ENCODE results near the gene MYO1A.

The MYO1A gene

GRCh38 chr12:57044468-57044867 is 5.5 kb downstream of the MYO1A start:
- Histone ChIP-seq H3K9me3 (ENCODE audit: control insufficient read depth, insufficient read depth, low read depth, low read length) (no peaks in the 10 kb centered on the region), H3K4me3 (ENCODE audit: low read depth, low read length) (no peak overlapping the region), H3K36me3 (ENCODE audit: control insufficient read depth in 2 of 2, insufficient read depth in 1 of 2, low read length in 2 of 2) (no peaks in the 10 kb centered on the region), H3K27ac (ENCODE audit: extremely low read depth, low read depth, low read length) (no peak overlapping the region), H3K4me1 (ENCODE audit: control insufficient read depth, insufficient read depth, low read length) (no peaks in the 10 kb centered on the region)
- ChIA-PET POLR2A (no interaction called here), CTCF (interaction anchor here (0.7 kb wide), 1 partner anchor 14 kb away, joined by 3 read pairs; no protein-coding TSS in a partner anchor)
- TF ChIP-seq ZNF571 (tag by site-specific recombination; IDR thresholded peaks at IDR 0.05) (no peak), ZNF148 (tag by site-specific recombination; IDR thresholded peaks at IDR 0.05; ENCODE audit: borderline replicate concordance) (no peak), ZEB2 (tag by site-specific recombination; IDR thresholded peaks at IDR 0.05) (no peak), ZNF558 (tag by site-specific recombination; IDR thresholded peaks at IDR 0.05) (no peak), ZNF274 (IDR thresholded peaks at IDR 0.05; ENCODE audit: low read length) (no peak), ZNF274 (tag by site-specific recombination; IDR thresholded peaks at IDR 0.05; ENCODE audit: borderline replicate concordance) (no peak), GLIS2 (tag by site-specific recombination; IDR thresholded peaks at IDR 0.05) (no peak), ZNF121 (tag by site-specific recombination; IDR thresholded peaks at IDR 0.05) (no peak), ZSCAN5A (tag by site-specific recombination; IDR thresholded peaks at IDR 0.05) (no peak), ZXDB (tag by site-specific recombination; IDR thresholded peaks at IDR 0.05) (no peak), KLF1 (tag by site-specific recombination; IDR thresholded peaks at IDR 0.05) (no peak), ZNF600 (tag by site-specific recombination; IDR thresholded peaks at IDR 0.05) (no peak), ZNF580 (tag by site-specific recombination; IDR thresholded peaks at IDR 0.05) (no peak), KLF16 (tag by site-specific recombination; IDR thresholded peaks at IDR 0.05) (no peak), WT1 (tag by site-specific recombination; IDR thresholded peaks at IDR 0.05) (no peak), YY1 (tag by site-specific recombination; IDR thresholded peaks at IDR 0.05) (no peak), ZNF510 (tag by site-specific recombination; IDR thresholded peaks at IDR 0.05; ENCODE audit: insufficient replicate concordance) (no peak), ZNF621 (tag by site-specific recombination; IDR thresholded peaks at IDR 0.05) (no peak), ZNF830 (tag by site-specific recombination; IDR thresholded peaks at IDR 0.05; ENCODE audit: low read depth) (no peak)

GRCh38 chr12:57042695-57043094 is 7.2 kb downstream of the MYO1A start:
- Histone ChIP-seq H3K27ac (ENCODE audit: extremely low read depth, low read depth, low read length) (no peak overlapping the region), H3K4me1 (ENCODE audit: control insufficient read depth, insufficient read depth, low read length) (no peaks in the 10 kb centered on the region), H3K4me3 (ENCODE audit: low read depth, low read length) (no peak overlapping the region), H3K36me3 (ENCODE audit: control insufficient read depth in 2 of 2, insufficient read depth in 1 of 2, low read length in 2 of 2) (no peaks in the 10 kb centered on the region), H3K9me3 (ENCODE audit: control insufficient read depth, insufficient read depth, low read depth, low read length) (no peaks in the 10 kb centered on the region)
- TF ChIP-seq ZNF2 (tag by site-specific recombination; IDR thresholded peaks at IDR 0.05) (no peak), PRDM1 (tag by site-specific recombination; IDR thresholded peaks at IDR 0.05) (peak; percentile 63)
- CTCF ChIA-PET: interaction anchor here (1.0 to 1.7 kb wide), 2 partner anchors 17 to 50 kb away, joined by 3 to 10 read pairs; no protein-coding TSS in a partner anchor
- POLR2A ChIA-PET: no interaction called here

All from HEK293 (cell line).